Measurements from ENCODE around the gene ITPA. TPM values are rescaled to one million over a fixed set of nuclear protein-coding genes. Genes with fewer than 3 reads are reported as not detected.
A peak's percentile ranks its signal among the peaks of the same experiment; 100 is the strongest.

Gene ITPA
- total RNA-seq, 4 donors from 2014 or later = 39.4 to 62.4 (median 50.5) TPM

GRCh38 chr20:3247638-3248037, 38.3 kb downstream of the ITPA start:
- Histone ChIP-seq H3K4me3 (no peak overlapping the region), H3K4me1 (peaks cover 0 to 15% (median 7%) of the 10 kb centered on the region in 4 donors), H3K27ac (no peak overlapping the region), H3K36me3 (peaks cover 0 to 32% (median 0%) of the 10 kb centered on the region in 3 donors), H3K27me3 (peaks cover 0 to 8% of the 10 kb centered on the region in 2 donors), H3K9me3 (no peaks in the 10 kb centered on the region)
- DNase-seq (ENCODE audit: low spot score in 2 of 2) = no peak
- WGBS, 2 donors = 58 to 60% methylated on average over 4 of the region's 4 CpGs
- no peak for TF ChIP-seq CTCF (IDR thresholded peaks at IDR 0.05)
- TF ChIP-seq POLR2A (IDR thresholded peaks at IDR 0.05) = no peak
- TF ChIP-seq EP300 (IDR thresholded peaks at IDR 0.05) = no peak

GRCh38 chr20:3248167-3248992, 39.1 kb downstream of the ITPA start:
- DNase-seq (ENCODE audit: low spot score in 2 of 2) = no peak
- no peaks in the 10 kb centered on the region for H3K9me3 ChIP-seq
- peak overlapping the region in 2 of 4 donors; percentile 5 to 12 for H3K4me3 ChIP-seq
- no peak overlapping the region for H3K27ac ChIP-seq
- H3K36me3 ChIP-seq = peaks cover 0 to 39% (median 0%) of the 10 kb centered on the region in 3 donors
- peaks cover 0 to 8% of the 10 kb centered on the region in 2 donors for H3K27me3 ChIP-seq
- H3K4me1 ChIP-seq = peaks cover 0 to 15% (median 7%) of the 10 kb centered on the region in 4 donors
- WGBS, 2 donors = 12 to 13% methylated on average over 37 to 53 of the region's 53 CpGs
- TF ChIP-seq CTCF (IDR thresholded peaks at IDR 0.05) = no peak
- no peak for TF ChIP-seq EP300 (IDR thresholded peaks at IDR 0.05)
- no peak for TF ChIP-seq POLR2A (IDR thresholded peaks at IDR 0.05)

- WGBS, 2 donors = 24 to 29% methylated on average over 17 to 18 of the region's 18 CpGs
- Histone ChIP-seq H3K9me3 (no peaks in the 10 kb centered on the region), H3K27ac (no peak overlapping the region), H3K27me3 (peaks cover 0 to 8% of the 10 kb centered on the region in 2 donors), H3K36me3 (peaks cover 0 to 45% (median 0%) of the 10 kb centered on the region in 3 donors), H3K4me3 (peak overlapping the region in 1 of 4 donors; percentile 12), H3K4me1 (peaks cover 0 to 15% (median 7%) of the 10 kb centered on the region in 4 donors)
- no peak for TF ChIP-seq CTCF (IDR thresholded peaks at IDR 0.05)
- no peak for TF ChIP-seq POLR2A (IDR thresholded peaks at IDR 0.05)
- TF ChIP-seq EP300 (IDR thresholded peaks at IDR 0.05) = no peak
- DNase-seq (ENCODE audit: low spot score in 2 of 2) = no peak
These were observed 39.7 kb downstream of the ITPA start for GRCh38 chr20:3248993-3249347.

- peaks cover 0 to 15% (median 7%) of the 10 kb centered on the region in 4 donors for H3K4me1 ChIP-seq
- no peak for TF ChIP-seq CTCF (IDR thresholded peaks at IDR 0.05)
- TF ChIP-seq EP300 (IDR thresholded peaks at IDR 0.05) = no peak
- TF ChIP-seq POLR2A (IDR thresholded peaks at IDR 0.05) = no peak
- H3K4me3 ChIP-seq = no peak overlapping the region
- no peaks in the 10 kb centered on the region for H3K9me3 ChIP-seq
- H3K27me3 ChIP-seq = peaks cover 0 to 8% of the 10 kb centered on the region in 2 donors
- DNase-seq (ENCODE audit: low spot score in 2 of 2) = no peak
- WGBS, 2 donors = 53 to 62% methylated on average over 10 of the region's 10 CpGs
- H3K36me3 ChIP-seq = peaks cover 0 to 56% (median 9%) of the 10 kb centered on the region in 3 donors
- no peak overlapping the region for H3K27ac ChIP-seq
These were observed 40.8 kb downstream of the ITPA start for GRCh38 chr20:3250091-3250504.

- no peak overlapping the region for H3K27ac ChIP-seq
- WGBS, 2 donors = 50 to 79% methylated on average over 1 to 5 of the region's 8 CpGs
- H3K36me3 ChIP-seq = peaks cover 4 to 73% (median 11%) of the 10 kb centered on the region in 3 donors
- H3K4me1 ChIP-seq = peaks cover 0 to 15% (median 7%) of the 10 kb centered on the region in 4 donors
- TF ChIP-seq POLR2A (IDR thresholded peaks at IDR 0.05) = no peak
- TF ChIP-seq EP300 (IDR thresholded peaks at IDR 0.05) = no peak
- TF ChIP-seq CTCF (IDR thresholded peaks at IDR 0.05) = no peak
- H3K27me3 ChIP-seq = peaks cover 0 to 8% of the 10 kb centered on the region in 2 donors
- no peak overlapping the region for H3K4me3 ChIP-seq
- no peak for DNase-seq (ENCODE audit: low spot score in 2 of 2)
- no peaks in the 10 kb centered on the region for H3K9me3 ChIP-seq
These were observed 42.5 kb downstream of the ITPA start for GRCh38 chr20:3251806-3252205.
